Measurements from ENCODE around the gene C6orf15.

The C6orf15 gene

DNA sequence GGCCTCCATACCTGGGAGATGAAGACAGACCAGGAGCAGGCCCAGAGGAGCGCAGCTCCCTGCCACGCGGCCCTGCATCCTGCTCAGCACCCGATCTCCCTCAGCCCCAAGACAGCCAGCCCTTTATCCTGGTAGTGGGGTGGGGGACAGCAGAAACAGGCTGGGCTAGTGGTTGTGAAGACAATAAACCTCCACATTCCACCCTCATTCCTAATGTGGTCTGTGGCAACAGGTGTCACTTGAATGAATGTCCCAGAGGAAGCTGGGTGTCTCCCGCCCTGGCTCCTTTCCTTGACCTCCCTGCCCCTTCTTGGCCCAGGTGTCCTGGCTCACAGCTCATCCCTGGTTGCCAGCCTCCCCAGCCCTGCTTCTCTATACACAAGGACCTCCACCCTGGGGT, at the start of gene C6orf15:
TSS of gene C6orf15 (minus strand) at position 98 of the 400 bp plus-strand sequence. CDS start at position 78, 20 bp downstream.
- CTCF ChIA-PET: no interaction called here

DNA sequence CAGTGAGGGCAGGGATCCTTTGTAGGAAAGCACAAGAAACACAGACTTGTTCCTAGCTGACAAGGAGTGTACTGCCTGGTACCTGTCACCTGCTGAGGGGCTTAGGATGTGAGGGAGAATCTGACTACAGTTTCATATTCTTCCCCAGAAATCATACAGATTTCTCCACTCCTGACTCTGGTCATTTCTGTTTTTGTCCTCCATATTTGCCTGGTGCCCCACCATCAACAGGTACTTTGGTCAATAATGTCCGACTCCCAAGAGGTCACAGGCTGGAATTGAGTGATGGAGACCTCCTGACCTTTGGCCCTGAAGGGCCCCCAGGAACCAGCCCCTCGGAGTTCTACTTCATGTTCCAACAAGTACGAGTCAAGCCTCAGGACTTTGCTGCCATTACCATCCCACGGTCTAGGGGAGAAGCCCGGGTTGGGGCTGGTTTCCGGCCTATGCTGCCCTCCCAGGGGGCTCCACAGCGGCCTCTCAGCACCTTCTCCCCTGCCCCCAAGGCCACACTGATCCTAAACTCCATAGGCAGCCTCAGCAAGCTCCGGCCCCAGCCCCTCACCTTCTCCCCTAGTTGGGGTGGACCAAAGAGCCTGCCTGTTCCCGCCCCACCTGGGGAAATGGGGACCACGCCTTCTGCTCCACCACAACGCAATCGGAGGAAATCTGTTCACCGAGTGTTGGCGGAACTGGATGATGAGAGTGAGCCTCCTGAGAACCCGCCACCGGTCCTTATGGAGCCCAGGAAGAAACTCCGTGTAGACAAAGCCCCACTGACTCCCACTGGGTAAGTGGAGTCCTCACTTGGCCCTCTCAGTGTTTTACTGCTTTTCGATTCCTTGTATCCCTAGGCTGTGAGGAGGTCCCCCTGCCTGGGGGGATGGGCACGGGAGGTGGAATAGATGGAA, 49.1 kb upstream of the C6orf15 start:
- no peak for TF ChIP-seq CTCF (conservative IDR thresholded peaks at IDR 0.05; ENCODE audit: low read depth)
- POLR2A ChIA-PET (ENCODE audit: low non-redundant PET): no interaction called here
- no peak for DNase-seq (ENCODE audit: low spot score)
- peak overlapping the region; percentile 14; the same call in 1 of the 2 replicates for H3K27ac ChIP-seq
- CTCF ChIA-PET: interaction anchor here (0.7 to 1.0 kb wide), 2 partner anchors 31 to 42 kb away, joined by 3 to 4 read pairs; no protein-coding TSS in a partner anchor

More for the DNA sequence above, at the start of gene C6orf15:
- no peak for TF ChIP-seq CTCF (conservative IDR thresholded peaks at IDR 0.05; ENCODE audit: low read depth)
- no peak within 1 kb of the TSS for H3K27ac ChIP-seq
- no peak for DNase-seq (ENCODE audit: low spot score)
- POLR2A ChIA-PET (ENCODE audit: low non-redundant PET): no interaction called here

DNA sequence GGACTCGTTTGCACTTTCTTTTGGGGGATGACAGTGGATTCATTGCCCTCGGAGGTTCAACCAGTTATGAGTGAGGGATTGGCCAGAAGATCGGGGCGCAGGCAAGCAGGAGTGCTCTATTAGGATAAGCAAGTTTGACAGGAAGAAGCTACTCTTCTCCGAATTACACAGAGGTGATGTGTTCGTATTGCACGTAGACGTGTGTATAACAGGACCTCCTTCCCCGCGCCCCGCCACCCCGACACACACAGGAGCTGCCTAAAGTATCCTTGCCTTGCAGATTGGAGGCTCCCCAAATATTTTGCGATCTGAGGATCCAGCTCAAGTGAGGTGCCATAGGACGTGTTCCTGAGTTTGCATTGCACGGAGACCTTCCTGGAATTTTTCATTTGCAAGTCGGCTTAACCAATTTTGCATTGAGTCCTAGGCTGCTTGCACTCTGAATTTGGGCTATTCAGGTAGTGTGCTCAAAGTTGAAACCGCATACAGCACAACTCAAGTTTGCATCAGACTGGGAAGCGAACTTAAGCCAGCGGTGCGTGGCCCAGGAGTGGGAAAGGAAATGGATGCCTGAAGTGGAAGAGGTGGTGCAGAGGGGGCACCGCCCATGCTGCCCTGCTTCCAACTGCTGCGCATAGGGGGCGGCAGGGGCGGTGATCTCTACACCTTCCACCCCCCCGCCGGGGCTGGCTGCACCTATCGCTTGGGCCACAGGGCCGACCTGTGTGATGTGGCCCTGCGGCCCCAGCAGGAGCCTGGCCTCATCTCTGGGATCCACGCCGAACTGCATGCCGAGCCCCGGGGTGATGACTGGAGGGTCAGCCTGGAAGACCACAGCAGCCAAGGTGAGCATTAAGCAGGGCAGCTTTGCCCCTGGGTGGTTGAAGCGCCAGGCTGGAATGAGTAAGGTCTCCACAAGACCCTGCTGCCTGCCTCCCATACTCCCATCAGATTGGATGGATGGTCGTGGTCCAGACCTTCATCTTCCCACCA, 46.8 kb upstream of the C6orf15 start:
- H3K27ac ChIP-seq: peak overlapping the region; percentile 82
- ChIA-PET CTCF (interaction anchor here (0.6 to 1.3 kb wide), 3 partner anchors 33 to 1819 kb away, joined by 3 to 7 read pairs (median 4); no protein-coding TSS in a partner anchor), POLR2A (ENCODE audit: low non-redundant PET) (no interaction called here)
- DNase-seq (ENCODE audit: low spot score): peak; percentile 49
- peak; percentile 16 for TF ChIP-seq CTCF (conservative IDR thresholded peaks at IDR 0.05; ENCODE audit: low read depth)

GRCh38 chr6:31158140-31158862, 45.9 kb upstream of the C6orf15 start, which contains the start of gene TCF19:
TCF19 (plus strand) TSS chr6:31158589; CDS start chr6:31159470, 881 bp downstream.
- CTCF ChIA-PET: interaction anchor here (0.6 to 1.3 kb wide), 3 partner anchors 34 to 1820 kb away, joined by 3 to 7 read pairs (median 4); no protein-coding TSS in a partner anchor

DNA sequence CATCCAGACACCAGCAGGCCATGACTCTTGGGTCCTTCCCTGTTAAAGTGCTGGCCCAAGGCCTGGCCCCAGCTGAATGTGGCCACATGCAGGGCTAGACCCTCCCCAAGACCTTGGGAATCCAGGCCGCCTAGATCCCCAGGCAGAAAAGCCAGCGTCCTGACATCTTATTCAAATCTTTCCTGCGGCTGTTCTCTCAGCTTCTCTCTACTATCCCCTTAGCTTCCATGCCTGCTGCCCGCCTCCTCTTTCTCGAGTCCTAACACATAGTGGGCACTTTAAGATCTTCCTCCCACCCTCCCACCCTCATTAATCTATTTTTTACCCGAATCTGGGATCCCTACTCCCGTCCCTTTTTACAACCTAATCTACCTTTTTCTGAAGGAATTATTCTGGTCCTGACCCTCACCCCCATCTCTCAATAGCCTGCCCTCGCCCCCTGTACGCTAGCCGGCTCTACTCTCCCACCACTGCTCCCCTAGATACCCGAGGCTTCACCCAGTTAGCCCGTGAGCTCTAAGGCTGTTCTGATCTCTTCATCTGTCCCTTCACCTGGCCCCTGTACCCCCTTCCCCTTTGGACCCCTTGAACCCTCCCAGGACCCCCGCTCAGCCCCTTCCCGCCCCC, 45.3 kb upstream of the C6orf15 start, which contains the start of gene CCHCR1:
TSS of gene CCHCR1 (minus strand) at position 290 of the 627 bp plus-strand sequence. CDS start at position 88, 202 bp downstream.
- TF ChIP-seq CTCF (conservative IDR thresholded peaks at IDR 0.05; ENCODE audit: low read depth): no peak
- CTCF ChIA-PET: interaction anchor here (1.3 kb wide), 1 partner anchor 35 kb away, joined by 7 read pairs; no protein-coding TSS in a partner anchor
- DNase-seq (ENCODE audit: low spot score): no peak
- H3K27ac ChIP-seq: peak within 1 kb of the TSS; percentile 82
- POLR2A ChIA-PET (ENCODE audit: low non-redundant PET): no interaction called here

More at GRCh38 chr6:31158140-31158862, 45.9 kb upstream of the C6orf15 start, which contains the start of gene TCF19:
- H3K27ac ChIP-seq: peak within 1 kb of the TSS; percentile 82
- peak; percentile 100 for DNase-seq (ENCODE audit: low spot score)
- no peak for TF ChIP-seq CTCF (conservative IDR thresholded peaks at IDR 0.05; ENCODE audit: low read depth)
- POLR2A ChIA-PET (ENCODE audit: low non-redundant PET): no interaction called here

Measured in RWPE1 (cell line).